Mesendoderm (in vitro differentiated cells): ENCODE measurements around the gene TARM1.

ENCODE experiments used
- DNase-seq: peaks from one replicate; pipeline ENCODE4 v3.0.0; 2013
- H2AK5ac ChIP-seq: 2 replicates; pipeline ENCODE4 v1.6.1; 2013; ENCODE audit warnings: low read length, inconsistent platforms
- H2BK120ac ChIP-seq: 2 replicates; pipeline ENCODE4 v1.6.1; 2013; ENCODE audit warnings: low read depth, mild to moderate bottlenecking, low read length, moderate library complexity, mixed read lengths
- H2BK15ac ChIP-seq: replicated peaks from 2 replicates; pipeline ENCODE4 v1.6.1; 2013; ENCODE audit warnings: low read depth, mild to moderate bottlenecking, moderate library complexity
- H2BK5ac ChIP-seq: 2 replicates; pipeline ENCODE4 v1.6.1; 2013; ENCODE audit warnings: low read length, inconsistent platforms
- H3K18ac ChIP-seq: 2 replicates; pipeline ENCODE4 v1.6.1; 2013; ENCODE audit warnings: mild to moderate bottlenecking, low read length, mixed read lengths
- H3K23ac ChIP-seq: one replicate; pipeline ENCODE4 v1.6.1; 2013; ENCODE audit warnings: low read length
- H3K27ac ChIP-seq: 2 replicates; pipeline ENCODE4 v1.5.1; 2013; ENCODE audit warnings: low read depth, mild to moderate bottlenecking, inconsistent platforms, low read length, moderate library complexity
- H3K27me3 ChIP-seq: 2 replicates; pipeline ENCODE4 v1.6.1; 2013; ENCODE audit warnings: low read length, control low read depth, mild to moderate bottlenecking, inconsistent platforms; ENCODE audit not compliant: insufficient read depth, poor library complexity
- H3K36me3 ChIP-seq: 2 replicates; pipeline ENCODE4 v1.6.1; 2013; ENCODE audit warnings: low read length, inconsistent platforms; ENCODE audit not compliant: control insufficient read depth, insufficient read depth
- H3K4ac ChIP-seq: one replicate; pipeline ENCODE4 v1.6.1; 2013; ENCODE audit warnings: low read depth, mild to moderate bottlenecking, low read length, moderate library complexity
- H3K4me1 ChIP-seq: 2 replicates; pipeline ENCODE4 v1.6.1; 2013; ENCODE audit warnings: low read depth, low read length, inconsistent platforms; ENCODE audit not compliant: control insufficient read depth
- H3K4me2 ChIP-seq: 2 replicates; pipeline ENCODE4 v1.6.1; 2013; ENCODE audit warnings: low read length
- H3K4me3 ChIP-seq: 2 replicates; pipeline ENCODE4 v1.5.1; 2013; ENCODE audit warnings: mild to moderate bottlenecking, low read length
- H3K56ac ChIP-seq: one replicate; pipeline ENCODE4 v1.6.1; 2013; ENCODE audit warnings: low read length
- H3K79me1 ChIP-seq: 2 replicates; pipeline ENCODE4 v1.6.1; 2013; ENCODE audit warnings: low read length, inconsistent platforms
- H3K79me2 ChIP-seq: 2 replicates; pipeline ENCODE4 v1.6.1; 2013; ENCODE audit warnings: mild to moderate bottlenecking, low read length; ENCODE audit not compliant: control insufficient read depth, insufficient read depth
- H3K9ac ChIP-seq: 2 replicates; pipeline ENCODE4 v1.6.1; 2013; ENCODE audit warnings: low read length, inconsistent platforms
- H4K5ac ChIP-seq: one replicate; pipeline ENCODE4 v1.6.1; 2013; ENCODE audit warnings: low read length
- H4K8ac ChIP-seq: one replicate; pipeline ENCODE4 v1.6.1; 2013; ENCODE audit warnings: low read depth, mild to moderate bottlenecking, control low read depth, low read length, moderate library complexity
- WGBS: extraction: QIAGEN DNeasy Blood & Tissue Kit; methylation state at CpG from one replicate; pipeline ENCODE4 v1.1.7; 2013; ENCODE audit warnings: low lambda C conversion rate, missing lambda C conversion rate; ENCODE audit not compliant: insufficient coverage; ENCODE audit errors: extremely low coverage; 5-methylcytosine and 5-hydroxymethylcytosine counted together

The TARM1 gene

DNA sequence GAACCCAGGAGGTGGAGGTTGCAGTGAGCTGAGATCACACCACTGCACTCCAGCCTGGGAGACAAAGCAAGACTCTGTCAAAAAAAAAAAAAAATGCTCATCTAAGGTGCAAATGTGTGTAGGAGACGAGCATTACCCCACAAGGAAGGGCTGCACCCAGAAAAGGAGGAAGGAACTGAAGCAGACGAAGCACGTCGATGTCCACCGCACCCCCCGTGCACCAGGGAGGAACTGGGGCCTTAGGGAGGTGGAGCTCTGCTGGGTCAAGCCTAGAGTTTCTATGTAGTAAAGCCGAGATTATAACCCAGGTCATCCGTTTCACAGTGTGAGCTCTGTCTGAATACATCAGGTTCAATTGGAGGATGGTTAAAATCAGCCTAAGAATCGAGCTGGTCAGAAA, 18.5 kb downstream of the TARM1 start:
- Histone ChIP-seq H3K27ac (no peak overlapping the region), H2BK5ac (no peak overlapping the region), H2AK5ac (no peak overlapping the region), H3K4me2 (no peak overlapping the region), H3K79me1 (no peaks in the 10 kb centered on the region), H3K23ac (no peak overlapping the region), H2BK120ac (no peak overlapping the region), H4K8ac (no peak overlapping the region), H3K4ac (no peak overlapping the region), H3K9ac (no peak overlapping the region), H4K5ac (no peak overlapping the region), H3K4me1 (no peaks in the 10 kb centered on the region), H3K4me3 (no peak overlapping the region), H2BK15ac (no peak overlapping the region), H3K18ac (no peak overlapping the region), H3K56ac (no peak overlapping the region), H3K36me3 (no peaks in the 10 kb centered on the region), H3K79me2 (no peaks in the 10 kb centered on the region), H3K27me3 (no peaks in the 10 kb centered on the region)
- no CpG with 5 or more reads among the region's 9 CpGs for WGBS
- no peak for DNase-seq

DNA sequence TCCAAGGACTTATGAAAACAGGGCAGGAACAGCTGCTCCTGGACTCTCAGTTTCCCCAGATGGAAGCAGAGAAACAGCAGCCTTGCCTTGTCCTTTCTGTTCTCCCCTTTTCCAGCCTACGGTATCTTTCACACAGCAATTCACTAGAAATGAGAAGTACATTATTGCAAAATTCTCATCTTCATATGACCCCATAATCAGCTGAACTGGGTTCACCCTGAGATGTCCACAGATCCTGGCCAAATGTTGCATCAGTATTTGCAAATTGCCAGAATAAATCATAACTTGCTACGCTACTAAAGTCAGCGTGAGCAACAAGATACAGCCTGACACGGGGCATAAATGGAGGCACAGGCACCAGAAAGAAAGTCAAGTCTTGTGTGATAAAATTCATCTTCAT, 33.5 kb downstream of the TARM1 start:
- WGBS: no CpG with 5 or more reads among the region's 4 CpGs
- H3K18ac ChIP-seq: no peak overlapping the region
- no peak overlapping the region for H4K8ac ChIP-seq
- H3K4me2 ChIP-seq: no peak overlapping the region
- no peak overlapping the region for H2AK5ac ChIP-seq
- no peak overlapping the region for H2BK5ac ChIP-seq
- H3K23ac ChIP-seq: no peak overlapping the region
- H2BK120ac ChIP-seq: no peak overlapping the region
- H2BK15ac ChIP-seq: no peak overlapping the region
- H3K4me3 ChIP-seq: no peak overlapping the region
- H3K27ac ChIP-seq: no peak overlapping the region
- no peak overlapping the region for H3K4ac ChIP-seq
- no peaks in the 10 kb centered on the region for H3K79me2 ChIP-seq
- H3K79me1 ChIP-seq: no peaks in the 10 kb centered on the region
- H3K36me3 ChIP-seq: no peaks in the 10 kb centered on the region
- H3K4me1 ChIP-seq: no peaks in the 10 kb centered on the region
- no peak overlapping the region for H4K5ac ChIP-seq
- no peaks in the 10 kb centered on the region for H3K27me3 ChIP-seq
- DNase-seq: no peak
- no peak overlapping the region for H3K9ac ChIP-seq
- no peak overlapping the region for H3K56ac ChIP-seq

DNA sequence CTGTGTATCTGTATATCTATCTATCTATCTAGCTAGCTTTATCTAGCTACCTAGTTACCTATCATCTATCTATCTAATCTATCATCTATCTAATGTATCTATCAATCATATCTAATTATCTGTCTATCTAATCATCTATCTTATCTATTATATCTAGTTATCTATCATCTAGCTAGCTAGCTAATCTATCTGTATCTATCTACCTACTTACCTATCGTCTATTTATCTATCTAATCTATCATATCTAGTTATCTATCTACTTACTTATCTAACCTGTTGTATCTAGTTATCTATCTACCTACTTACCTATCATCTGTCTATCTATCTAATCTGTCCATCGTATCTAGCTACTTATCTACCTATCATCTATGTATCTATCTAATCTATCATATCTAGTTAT, 35.4 kb downstream of the TARM1 start:
- H4K8ac ChIP-seq: no peak overlapping the region
- no peak for DNase-seq
- no peak overlapping the region for H3K23ac ChIP-seq
- no peak overlapping the region for H3K18ac ChIP-seq
- no peak overlapping the region for H2BK5ac ChIP-seq
- H2BK120ac ChIP-seq: no peak overlapping the region
- no peak overlapping the region for H3K9ac ChIP-seq
- no peak overlapping the region for H4K5ac ChIP-seq
- H3K79me1 ChIP-seq: no peaks in the 10 kb centered on the region
- no peaks in the 10 kb centered on the region for H3K27me3 ChIP-seq
- H3K4me3 ChIP-seq: no peak overlapping the region
- no peak overlapping the region for H3K4me2 ChIP-seq
- H2BK15ac ChIP-seq: no peak overlapping the region
- no peak overlapping the region for H3K56ac ChIP-seq
- H3K36me3 ChIP-seq: no peaks in the 10 kb centered on the region
- H3K4ac ChIP-seq: no peak overlapping the region
- 100% methylated on average over 1 of the region's 2 CpGs for whole genome bisulfite sequencing
- H2AK5ac ChIP-seq: no peak overlapping the region
- no peak overlapping the region for H3K27ac ChIP-seq
- no peaks in the 10 kb centered on the region for H3K79me2 ChIP-seq
- H3K4me1 ChIP-seq: no peaks in the 10 kb centered on the region

DNA sequence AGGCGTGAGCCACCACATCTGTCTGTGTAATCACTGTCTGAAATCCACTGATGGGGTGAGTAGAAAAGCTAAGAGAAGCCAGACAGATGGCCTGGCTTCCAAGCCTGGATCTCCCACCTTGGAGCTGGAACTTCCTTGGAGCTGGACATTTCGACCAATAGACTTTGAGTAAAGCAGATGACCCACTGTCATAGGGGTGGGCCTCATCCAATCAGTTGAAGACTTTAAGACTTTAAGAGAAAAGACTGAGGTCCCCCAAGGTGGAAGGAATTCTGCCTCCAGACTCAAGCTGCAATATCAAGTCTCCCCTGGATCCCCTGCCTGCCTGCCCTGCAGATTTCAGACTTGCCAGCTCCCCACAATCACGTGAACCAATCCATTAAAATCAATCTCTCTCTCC, 38.2 kb downstream of the TARM1 start:
- Histone ChIP-seq H2AK5ac (no peak overlapping the region), H4K8ac (no peak overlapping the region), H4K5ac (no peak overlapping the region), H3K79me1 (no peaks in the 10 kb centered on the region), H3K4me3 (no peak overlapping the region), H3K27ac (no peak overlapping the region), H3K9ac (no peak overlapping the region), H3K79me2 (no peaks in the 10 kb centered on the region), H2BK5ac (no peak overlapping the region), H2BK15ac (no peak overlapping the region), H3K4me1 (no peaks in the 10 kb centered on the region), H3K4me2 (no peak overlapping the region), H3K36me3 (no peaks in the 10 kb centered on the region), H3K56ac (no peak overlapping the region), H3K18ac (no peak overlapping the region), H3K27me3 (no peaks in the 10 kb centered on the region), H2BK120ac (no peak overlapping the region), H3K4ac (no peak overlapping the region), H3K23ac (no peak overlapping the region)
- DNase-seq: no peak
- WGBS: no CpG with 5 or more reads among the region's 3 CpGs

DNA sequence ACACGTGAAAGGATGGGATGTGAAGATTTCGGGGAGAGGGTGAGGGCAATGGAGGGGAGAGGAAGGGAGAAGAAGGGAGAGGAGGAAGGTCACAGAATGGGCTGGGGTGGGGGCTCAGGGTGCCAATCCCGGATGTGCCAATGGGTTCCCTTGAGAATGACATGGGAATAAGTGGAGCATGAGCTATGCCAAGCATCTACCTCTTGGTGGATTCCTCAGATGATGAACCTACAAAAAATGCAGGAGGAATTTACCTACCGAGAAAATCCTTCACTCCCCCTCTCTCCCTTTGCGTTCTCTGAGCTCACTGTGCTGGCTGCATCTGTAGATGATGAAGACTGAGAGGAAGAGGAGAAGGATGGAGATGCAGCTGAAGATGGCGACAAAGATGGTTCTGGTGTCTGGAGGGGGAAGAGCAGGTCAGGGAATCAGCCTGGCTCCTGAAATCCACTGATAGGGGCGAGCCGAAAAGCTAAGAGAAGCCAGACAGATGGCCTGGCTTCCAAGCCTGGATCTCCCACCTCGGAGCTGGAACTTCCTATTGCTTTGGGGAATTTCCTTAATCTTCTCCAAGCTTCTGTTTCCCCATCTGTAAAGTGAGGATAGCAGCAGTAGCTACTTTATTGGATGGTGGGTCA, 39.1 kb downstream of the TARM1 start:
- Histone ChIP-seq H3K79me1 (no peaks in the 10 kb centered on the region), H2BK15ac (no peak overlapping the region), H3K27ac (peak overlapping the region; percentile 12), H2BK120ac (no peak overlapping the region), H3K36me3 (no peaks in the 10 kb centered on the region), H3K4me2 (no peak overlapping the region), H3K9ac (no peak overlapping the region), H2BK5ac (no peak overlapping the region), H3K27me3 (no peaks in the 10 kb centered on the region), H3K4me3 (no peak overlapping the region), H3K79me2 (no peaks in the 10 kb centered on the region), H3K56ac (peak overlapping the region; percentile 22), H4K5ac (no peak overlapping the region), H2AK5ac (no peak overlapping the region), H3K23ac (no peak overlapping the region), H3K4me1 (no peaks in the 10 kb centered on the region), H4K8ac (no peak overlapping the region), H3K4ac (no peak overlapping the region), H3K18ac (no peak overlapping the region)
- WGBS: 100% methylated on average over 2 of the region's 9 CpGs
- peak; percentile 94 for DNase-seq

DNA sequence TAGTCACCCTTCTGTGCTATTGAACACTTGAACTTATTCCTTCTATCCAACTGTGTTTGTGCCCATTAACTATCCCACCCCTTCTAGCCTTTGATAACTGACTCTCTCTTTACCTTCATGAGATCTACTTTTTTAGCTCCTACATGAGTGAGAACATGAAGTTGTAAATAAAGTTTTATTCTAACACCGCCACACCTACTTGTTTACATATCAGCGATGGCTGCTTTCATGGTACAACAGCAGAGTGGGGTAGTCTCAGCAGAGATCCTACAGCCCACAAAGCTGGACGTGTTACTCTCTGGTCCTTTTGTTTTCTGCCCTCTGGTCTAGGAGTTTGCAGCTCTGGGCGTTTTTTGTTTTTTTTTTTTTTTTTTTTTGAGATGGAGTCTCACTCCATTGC, 41.2 kb downstream of the TARM1 start:
- Histone ChIP-seq H2BK120ac (no peak overlapping the region), H3K4me2 (no peak overlapping the region), H3K9ac (no peak overlapping the region), H3K27me3 (no peaks in the 10 kb centered on the region), H3K4me3 (no peak overlapping the region), H3K23ac (no peak overlapping the region), H3K79me2 (no peaks in the 10 kb centered on the region), H2AK5ac (no peak overlapping the region), H4K8ac (no peak overlapping the region), H4K5ac (no peak overlapping the region), H2BK5ac (no peak overlapping the region), H3K56ac (no peak overlapping the region), H3K18ac (no peak overlapping the region), H3K4me1 (no peaks in the 10 kb centered on the region), H2BK15ac (no peak overlapping the region), H3K79me1 (no peaks in the 10 kb centered on the region), H3K4ac (no peak overlapping the region), H3K27ac (no peak overlapping the region), H3K36me3 (no peaks in the 10 kb centered on the region)
- DNase-seq: no peak
- WGBS: no CpG with 5 or more reads among the region's 4 CpGs
